ENCODE results near the gene C4BPA. TPM values are rescaled to one million over a fixed set of nuclear protein-coding genes. Genes with fewer than 3 reads are reported as not detected.

C4BPA gene
- total and polyA plus RNA-seq, 10 of the 15 experiments (the other 5 are each of a cell fraction or from before 2014, with no cell fraction given), result 0.31 TPM; not detected in 9

GRCh38 chr1:207173396-207173795 is 69.4 kb downstream of the C4BPA start:
- Histone ChIP-seq H3K79me2 (ENCODE audit: control insufficient read depth, insufficient read depth, low read length) (no peaks in the 10 kb centered on the region), H3K27me3 (replicated peaks in 1 of 2; ENCODE audit: control insufficient read depth in 2 of 2, insufficient read depth in 2 of 2, low read length in 1 of 2) (no peaks in the 10 kb centered on the region), H3K9me3 (replicated peaks; ENCODE audit: control insufficient read depth, insufficient read depth, low read length) (no peaks in the 10 kb centered on the region; the same call in 2 of the 3 replicates), H3K36me3 (ENCODE audit: control insufficient read depth in 2 of 2, insufficient read depth in 2 of 2, low read length in 1 of 2) (no peaks in the 10 kb centered on the region), H3K4me3 (no peak overlapping the region), H2AFZ (ENCODE audit: control insufficient read depth, low read depth, low read length) (no peak overlapping the region), H3K4me2 (ENCODE audit: control insufficient read depth, insufficient read depth) (no peak overlapping the region), H3K4me1 (ENCODE audit: control insufficient read depth, insufficient read depth, low read length) (no peaks in the 10 kb centered on the region), H3K9ac (ENCODE audit: control insufficient read depth, insufficient read depth, low read length) (no peak overlapping the region), H3K27ac (ENCODE audit: control insufficient read depth, insufficient read depth) (no peak overlapping the region), H4K20me1 (ENCODE audit: control insufficient read depth, insufficient read depth) (no peaks in the 10 kb centered on the region)
- intact Hi-C loops (cut with micrococcal nuclease; ENCODE audit: unreplicated experiment), result no loop called here
- BruUV-seq (replicated peaks), result no TSS peak
- in situ Hi-C loops (cut with MboI), result no loop called here
- WGBS (ENCODE audit: insufficient coverage, insufficient replicate concordance, low lambda C conversion rate, missing lambda C conversion rate), result 59% methylated on average over 4 of the region's 4 CpGs
- DNase-seq (ENCODE audit: low read depth, low spot score) (no peak), FAIRE-seq (no peak), ATAC-seq (no peak)
- CTCF ChIA-PET, result no interaction called here
- RAD21 ChIA-PET (ENCODE audit: unreplicated experiment), result no interaction called here
- no peak for TF ChIP-seq MEF2B (IDR thresholded peaks at IDR 0.05; ENCODE audit: partially characterized antibody, poor library complexity, severe bottlenecking)
- TF ChIP-seq CREB1 (IDR thresholded peaks at IDR 0.05; ENCODE audit: low read depth), result no peak
- no peak for TF ChIP-seq RAD21 (IDR thresholded peaks at IDR 0.05; ENCODE audit: insufficient read depth, low read depth, low read length)
- no peak for TF ChIP-seq CBX3 (IDR thresholded peaks at IDR 0.05; ENCODE audit: borderline replicate concordance, low read depth)
- no peak for TF ChIP-seq TAF1 (IDR thresholded peaks at IDR 0.05; ENCODE audit: borderline replicate concordance, low read depth, low read length)
- TF ChIP-seq PRDM15 (CRISPR knock-in tag; IDR thresholded peaks at IDR 0.05), result no peak
- POLR2A ChIA-PET, result no interaction called here
- SMC1A ChIA-PET (ENCODE audit: uncharacterized antibody, unreplicated experiment), result no interaction called here
